NOMO-1 treated with DMSO at 0.1 percent for 48 hours (cell line): ENCODE results near the gene MTFMT.
"Not testable (repeated sequence)": the region's sequence is repeated elsewhere in the genome, so short reads cannot be mapped to it uniquely, and the experiment has no call there.

ENCODE experiments used
- DNase-seq: peaks from one replicate; lab custom pipeline; 2025; ENCODE audit not compliant: unreplicated experiment; lab: John Stamatoyannopoulos, UW

The MTFMT gene

DNA sequence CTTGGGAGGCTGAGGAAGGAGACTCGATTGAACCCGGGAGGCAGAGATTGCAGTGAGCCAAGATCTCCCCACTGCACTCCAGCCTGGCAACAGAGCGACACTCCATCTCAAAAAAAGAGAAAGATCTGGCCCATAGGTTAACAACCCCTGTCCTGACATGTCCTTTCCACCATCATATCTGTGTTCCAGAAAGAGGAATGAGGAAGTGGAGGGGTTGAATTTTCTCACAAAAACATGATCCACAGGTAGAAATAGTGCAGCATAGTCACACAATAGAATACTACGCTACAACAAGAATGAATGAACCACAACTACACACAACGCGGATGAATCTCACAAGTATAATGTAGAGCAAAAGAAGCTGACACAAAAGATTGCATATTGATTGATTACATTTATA is 11.0 kb upstream of the MTFMT start:
- no peak for DNase-seq

DNA sequence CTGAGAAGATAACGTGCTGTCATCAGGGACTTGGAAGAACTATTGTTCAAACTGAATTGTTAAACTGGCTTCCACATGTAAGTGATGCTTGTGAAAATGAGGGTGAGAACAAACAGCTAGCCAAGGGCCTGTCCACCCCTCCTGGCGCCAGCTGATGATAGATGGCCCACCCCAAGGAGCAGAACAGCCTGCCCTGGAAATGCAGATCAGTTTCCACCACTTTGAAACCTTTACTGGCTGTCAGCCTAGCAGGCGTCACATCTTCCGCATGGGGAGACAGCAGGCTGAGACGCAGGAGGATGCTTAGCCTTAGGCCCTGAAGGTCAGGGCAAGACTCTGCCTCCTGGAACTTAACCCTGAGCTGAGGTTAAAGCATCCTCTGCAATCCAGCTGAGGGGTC is 9.4 kb upstream of the MTFMT start:
- no peak for DNase-seq

DNA sequence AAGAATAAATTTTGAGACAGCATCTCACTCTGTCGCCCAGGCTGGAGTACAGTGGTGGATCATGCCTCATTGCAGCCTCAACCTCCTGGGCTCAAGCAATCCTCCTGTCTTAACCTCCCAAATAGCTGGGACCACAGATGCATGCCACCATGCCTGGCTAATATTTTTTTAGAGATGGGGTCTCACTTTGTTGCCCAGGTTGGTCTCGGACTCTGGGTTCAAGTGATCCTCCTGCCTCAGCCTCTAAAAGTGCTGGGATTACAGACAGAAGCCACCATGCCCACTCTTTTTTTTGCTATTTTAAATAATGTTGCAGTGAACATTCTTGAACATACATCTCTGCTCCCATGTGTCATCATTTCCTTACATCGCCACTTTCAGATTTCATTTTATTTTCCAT is 9.0 kb upstream of the MTFMT start:
- DNase-seq = no peak

DNA sequence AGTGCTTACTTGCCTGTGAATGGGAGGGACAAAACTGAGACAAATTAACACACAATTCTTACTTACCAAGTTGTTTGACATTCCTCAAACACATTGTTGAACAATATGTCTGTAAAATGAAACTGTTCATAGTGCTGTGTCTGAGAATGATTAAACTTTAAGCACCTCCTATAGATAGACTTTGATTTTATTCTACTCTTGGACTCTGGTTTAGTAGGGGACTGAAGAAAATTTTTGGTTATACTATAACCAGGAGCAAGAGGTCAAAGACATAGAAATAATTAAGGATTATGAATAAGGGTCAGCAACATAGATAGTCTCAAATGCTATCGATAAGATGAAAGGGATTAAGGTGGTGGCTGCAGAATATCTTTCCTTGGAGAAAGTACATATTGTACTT is 7.9 kb upstream of the MTFMT start:
- DNase-seq = no peak

DNA sequence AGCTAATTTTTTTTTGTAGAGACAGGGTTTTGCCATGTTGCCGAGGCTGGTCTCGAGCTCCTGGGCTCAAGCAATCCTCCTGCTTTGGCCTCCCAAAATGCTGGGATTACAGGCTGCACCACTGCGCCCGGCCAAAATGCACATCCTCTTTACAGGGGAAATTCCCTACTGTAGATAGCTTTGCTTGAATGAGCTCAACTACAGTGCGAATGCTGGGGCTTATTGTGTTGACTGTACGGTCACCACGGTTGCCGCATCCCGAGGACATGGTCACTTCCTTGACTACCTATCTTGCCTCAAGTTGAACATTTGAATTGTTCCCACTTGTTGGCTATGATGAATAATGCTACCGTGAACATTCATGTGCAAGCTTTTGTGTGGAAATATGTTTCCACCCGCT is 5.3 kb upstream of the MTFMT start:
- DNase-seq = no peak

DNA sequence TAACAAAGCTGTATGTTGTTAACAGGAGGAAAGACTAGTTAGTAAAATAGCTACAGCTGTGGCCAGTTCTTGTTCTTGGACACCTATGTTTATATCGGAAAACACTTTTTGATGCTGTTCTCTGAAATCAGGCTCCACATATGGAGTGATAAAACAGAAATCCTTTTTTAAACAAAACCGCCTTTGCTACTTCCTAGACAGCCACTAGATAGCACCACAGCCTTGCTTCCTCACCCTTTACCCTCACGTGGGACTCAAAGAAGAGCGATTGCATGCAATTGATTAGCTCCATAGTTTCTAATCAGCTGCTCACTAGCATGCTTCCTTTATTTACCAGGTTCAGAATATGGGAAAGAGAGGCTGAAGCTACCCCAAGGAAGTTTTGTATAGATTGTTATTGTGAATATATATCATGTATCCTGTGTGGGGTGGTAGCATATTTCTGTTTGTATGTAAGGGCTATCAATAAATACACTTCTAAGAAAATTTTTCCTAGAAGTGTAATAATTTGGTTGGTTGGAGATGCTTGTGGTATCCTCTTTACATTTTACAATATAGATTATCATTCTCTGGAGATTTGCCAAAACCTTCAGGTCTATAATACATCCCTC is 4.3 kb upstream of the MTFMT start:
- peak; percentile 60 for DNase-seq

DNA sequence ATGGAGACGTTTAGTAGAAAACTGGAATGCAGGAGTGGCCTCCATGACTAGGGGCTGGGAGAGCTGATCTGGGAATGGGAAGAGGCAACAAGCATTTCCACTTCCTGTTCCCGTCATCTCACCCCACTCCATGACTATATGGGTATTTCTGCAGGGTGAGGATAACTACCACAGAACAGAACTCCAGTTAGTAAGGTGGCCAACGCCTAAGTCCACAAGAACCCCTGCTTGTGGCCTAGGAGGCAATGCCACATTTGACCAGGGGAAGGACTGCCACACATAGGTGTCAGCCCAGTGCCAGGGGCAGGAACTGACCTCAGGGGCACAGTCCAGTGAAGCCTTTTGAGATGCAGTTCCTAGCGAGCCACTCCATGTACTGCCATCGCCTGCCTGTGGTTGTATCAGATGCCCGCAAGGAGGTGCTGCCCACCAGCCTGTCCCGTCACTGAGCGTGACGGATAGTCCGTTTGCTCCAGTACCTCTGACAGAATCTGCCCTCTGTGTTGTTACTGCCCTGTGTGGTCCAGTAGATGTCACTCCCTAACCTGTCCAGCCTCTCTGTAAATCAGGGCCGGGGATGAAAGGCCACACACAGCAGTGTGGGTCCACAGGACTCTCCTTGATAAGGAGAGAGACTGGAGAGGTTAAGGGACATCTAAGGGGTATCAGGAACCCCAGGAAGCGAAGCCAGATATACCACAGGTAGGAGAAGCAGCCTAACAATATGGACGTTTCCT is 3.5 kb upstream of the MTFMT start:
- peak; percentile 72 for DNase-seq

DNA sequence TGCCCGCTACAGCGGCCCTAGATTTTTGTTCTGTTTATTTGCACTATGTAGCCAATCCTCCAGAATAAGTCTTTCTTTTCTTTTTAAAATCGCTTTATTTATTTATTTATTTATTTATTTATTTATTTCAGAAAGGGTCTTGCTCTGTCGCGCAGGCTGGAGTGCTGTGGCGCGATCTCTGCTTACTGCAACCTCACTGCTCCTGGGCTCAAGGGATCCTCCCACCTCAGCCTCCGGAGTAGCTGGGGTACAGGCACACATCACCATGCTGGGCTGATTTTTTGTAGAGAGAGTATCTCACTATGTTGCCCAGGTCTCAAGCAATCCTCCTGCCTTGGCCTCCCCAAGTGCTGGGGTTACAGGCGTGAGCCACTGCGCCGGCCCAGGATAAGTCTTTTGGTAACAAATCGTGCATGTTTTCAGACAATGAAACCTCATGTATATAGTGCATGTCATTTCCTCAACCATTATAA is 333 bp upstream of the MTFMT start:
- no peak for DNase-seq

DNA sequence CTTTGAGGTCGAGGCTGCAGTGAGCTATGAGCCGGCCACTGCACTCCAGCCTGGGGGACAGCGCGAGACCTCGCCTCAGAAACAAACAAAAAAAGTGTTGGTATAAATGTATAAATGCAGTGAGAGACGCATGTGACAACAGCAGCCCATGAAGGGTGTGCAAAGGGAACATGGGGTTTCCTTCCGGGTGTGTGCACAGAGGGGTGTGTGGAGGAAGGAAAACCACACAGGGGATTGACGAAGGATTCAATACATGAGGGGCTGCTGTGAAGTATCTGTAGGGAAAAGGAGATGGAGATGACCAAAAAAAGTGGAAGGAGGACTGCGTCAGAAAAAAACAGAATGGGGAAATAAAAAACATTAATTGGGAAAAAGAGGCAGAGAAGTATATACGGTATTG is 1.1 kb downstream of the MTFMT start:
- DNase-seq = no peak

DNA sequence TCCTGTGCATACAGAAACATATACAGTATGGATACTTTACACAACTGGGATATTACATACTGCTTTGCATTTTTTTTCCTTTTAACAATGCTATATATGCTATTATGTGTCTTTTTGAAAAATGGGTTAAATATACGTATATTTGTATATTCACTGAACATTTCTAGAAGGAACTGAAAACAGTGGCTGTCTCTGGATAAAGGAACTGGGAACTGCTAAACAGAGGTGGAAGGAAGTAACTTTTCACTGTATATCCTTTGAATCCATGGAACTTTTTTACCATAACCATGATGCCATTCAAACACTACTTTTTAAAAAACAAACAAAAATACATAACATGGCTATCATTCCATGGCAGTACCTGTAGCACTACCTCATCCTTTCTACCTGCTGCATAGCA is 1.8 kb downstream of the MTFMT start:
- DNase-seq = no peak

DNA sequence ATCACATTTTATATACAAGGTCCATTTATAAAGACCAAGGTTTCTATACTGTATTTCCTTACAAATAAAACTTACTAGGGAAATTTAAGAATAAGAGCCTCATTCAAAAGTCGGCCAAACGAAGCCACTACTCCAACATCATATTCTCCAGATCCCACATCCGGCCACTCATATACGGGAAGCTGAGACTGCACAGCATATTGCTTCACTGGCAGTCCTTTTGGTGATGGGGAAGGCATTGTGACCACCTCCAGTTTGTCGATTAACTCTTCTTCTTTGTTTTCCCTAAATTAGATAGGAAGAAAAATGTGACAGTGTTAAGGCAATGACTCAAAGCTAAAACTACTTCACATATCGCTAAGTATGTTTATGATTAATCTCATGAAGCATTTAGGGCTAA is 2.7 kb downstream of the MTFMT start:
- DNase-seq = no peak

DNA sequence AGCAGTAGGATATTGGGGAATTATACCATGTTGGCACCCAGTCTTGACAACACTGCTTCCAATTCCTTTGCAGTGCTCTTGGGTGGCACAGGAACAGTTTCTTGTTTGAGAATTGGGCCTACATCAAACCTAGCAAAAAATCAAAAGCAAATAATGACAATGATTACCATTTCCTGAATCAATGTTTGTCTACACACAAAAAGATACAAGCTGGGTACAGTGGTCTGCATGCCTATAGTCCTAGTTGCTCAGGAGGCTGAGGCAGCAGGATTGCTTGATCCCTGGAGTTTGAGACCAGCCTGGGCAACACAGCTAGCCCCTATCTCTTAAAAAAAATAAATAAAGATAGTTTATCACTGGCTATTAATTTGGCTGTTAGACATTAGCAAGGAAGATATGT is 8.0 kb downstream of the MTFMT start:
- DNase-seq = no peak

DNA sequence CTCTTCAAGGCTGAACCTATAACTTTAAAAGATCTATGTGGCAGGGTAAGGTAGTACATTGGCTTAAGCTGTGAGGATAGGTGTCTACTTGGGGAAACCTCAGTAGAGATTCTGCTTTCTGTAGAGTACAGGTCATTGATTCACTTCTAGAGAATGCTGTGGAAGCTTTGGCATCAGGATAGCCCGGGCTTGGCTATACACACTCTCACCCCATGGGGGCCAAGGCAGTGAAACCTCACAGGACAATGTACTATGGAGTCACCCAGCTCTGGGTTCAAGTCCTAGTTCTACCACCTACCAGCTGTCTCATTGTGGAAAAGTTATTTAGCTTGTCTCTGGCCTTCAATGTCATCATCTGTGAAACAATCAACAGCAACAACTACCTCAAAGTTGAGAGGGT is 9.0 kb downstream of the MTFMT start:
- no peak for DNase-seq

DNA sequence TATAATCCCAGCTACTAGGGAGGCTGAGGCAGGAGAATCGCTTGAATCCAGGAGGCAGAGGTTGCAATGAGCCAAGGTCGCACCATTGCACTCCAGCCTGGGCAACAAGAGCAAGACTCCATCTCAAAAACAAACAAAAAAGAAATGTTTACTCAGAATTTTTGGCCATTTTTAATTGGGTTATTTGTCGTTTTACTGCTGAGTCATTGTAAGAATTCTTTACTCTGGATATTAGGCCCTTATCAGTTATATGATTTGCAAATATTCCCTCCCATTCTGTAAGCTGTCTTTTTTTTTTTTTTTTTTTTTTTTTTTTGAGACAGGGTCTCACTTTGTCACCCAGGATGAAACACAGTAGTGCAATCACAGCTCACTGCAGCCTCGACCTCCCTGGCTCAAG is 18.2 kb downstream of the MTFMT start:
- DNase-seq = not testable (repeated sequence)

DNA sequence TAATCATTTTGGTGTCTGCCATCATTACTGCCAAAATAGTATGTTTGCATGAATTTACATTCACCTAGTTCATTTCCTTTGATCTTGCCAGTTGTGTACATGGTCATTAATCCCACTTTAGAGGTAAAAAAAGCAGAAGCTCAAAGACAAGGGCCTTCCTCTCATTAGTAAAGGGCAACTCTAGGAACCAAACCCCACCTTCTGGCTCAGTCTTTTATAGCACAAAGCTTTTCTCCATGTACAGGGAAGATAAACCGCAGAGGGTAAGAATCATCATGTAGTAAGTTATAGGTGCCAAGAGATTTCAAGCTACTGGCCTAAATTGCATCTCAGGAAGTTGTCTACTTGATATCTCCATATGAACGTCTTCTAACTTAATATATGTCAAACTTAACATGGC is 20.5 kb downstream of the MTFMT start:
- peak; percentile 90 for DNase-seq

DNA sequence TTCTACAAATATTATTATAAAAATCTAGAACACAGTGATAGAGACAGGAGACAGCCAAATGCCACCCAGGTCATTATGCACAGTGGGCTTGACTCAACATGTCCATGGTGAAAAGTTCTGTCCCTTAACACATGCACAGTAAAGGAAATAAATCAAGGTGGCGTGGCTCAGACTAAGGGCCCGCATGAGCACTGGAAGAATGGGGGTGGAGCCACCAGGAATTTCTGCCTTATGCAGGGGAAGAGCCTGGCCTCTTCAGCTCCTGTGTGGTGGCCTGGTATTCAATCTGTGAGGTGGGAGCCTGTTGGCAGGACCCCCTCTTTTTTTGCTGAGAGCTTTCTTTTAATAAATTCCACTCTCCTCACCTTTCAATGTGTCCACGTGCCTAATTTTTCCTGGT is 22.6 kb downstream of the MTFMT start:
- DNase-seq = no peak

DNA sequence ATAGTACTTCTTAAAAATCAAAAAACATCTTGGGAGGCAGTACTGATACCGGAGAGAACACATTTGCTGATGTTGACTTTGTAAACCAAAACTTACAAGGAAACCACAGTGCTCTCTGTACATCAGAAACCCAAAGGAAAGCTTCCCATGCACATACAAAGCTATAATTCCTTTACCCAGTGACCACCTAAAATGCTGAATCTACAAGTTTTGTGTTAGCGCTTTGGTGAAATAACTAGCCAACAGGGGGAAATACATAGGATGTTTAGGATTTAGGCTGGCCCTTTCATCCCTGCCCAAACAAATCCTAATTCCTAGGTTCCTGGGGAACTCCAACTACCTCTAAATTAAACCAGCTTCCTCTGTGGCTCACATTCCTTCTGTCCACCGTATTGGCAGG is 24.4 kb downstream of the MTFMT start:
- no peak for DNase-seq

DNA sequence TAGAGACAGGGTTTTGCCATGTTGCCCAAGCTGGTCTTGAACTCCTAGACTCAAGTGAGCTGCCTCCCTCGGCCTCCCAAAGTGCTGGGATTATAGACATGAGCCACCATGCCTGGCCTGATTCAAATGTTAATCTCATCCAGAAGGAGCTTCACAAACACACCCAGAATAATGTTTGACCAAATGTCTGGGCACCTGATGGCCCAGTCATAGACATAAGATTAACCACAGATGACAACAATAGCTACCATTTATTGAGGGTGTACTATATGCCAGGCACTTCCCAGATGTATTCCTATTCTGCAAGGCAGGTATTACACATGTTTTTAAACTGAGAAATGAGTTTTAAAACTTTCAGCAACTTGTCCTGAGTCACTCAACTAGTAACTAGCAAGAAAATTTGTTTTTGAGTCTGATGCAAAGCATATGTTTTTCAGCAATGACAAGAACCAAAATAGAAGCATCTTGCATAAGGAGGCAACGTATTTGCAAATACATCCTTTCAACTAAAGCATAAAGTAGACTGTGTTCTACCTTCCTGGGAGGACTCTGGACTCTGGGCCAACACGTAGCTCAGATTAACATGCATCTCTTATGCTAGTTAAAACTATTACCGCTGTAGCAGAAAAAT is 31.6 kb downstream of the MTFMT start:
- no peak for DNase-seq

DNA sequence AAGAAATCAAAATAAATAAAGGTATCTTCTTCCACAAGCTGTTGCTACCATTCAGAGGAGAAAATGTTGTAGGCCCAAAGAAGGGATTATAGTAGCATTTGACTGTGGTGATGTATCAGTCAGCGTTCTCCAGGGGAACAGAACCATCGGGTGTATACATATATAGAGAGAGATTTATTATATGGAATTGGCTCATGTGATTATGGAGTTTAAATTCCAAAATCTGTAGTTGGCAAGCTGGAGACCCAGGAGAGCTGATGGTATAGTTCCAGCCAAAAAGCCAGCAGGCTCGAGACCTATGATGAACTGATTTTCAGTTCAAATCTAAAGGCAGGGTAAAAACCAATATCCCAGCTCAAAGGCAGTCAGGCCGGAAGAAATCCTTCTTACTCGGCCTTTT is 32.4 kb downstream of the MTFMT start:
- no peak for DNase-seq

DNA sequence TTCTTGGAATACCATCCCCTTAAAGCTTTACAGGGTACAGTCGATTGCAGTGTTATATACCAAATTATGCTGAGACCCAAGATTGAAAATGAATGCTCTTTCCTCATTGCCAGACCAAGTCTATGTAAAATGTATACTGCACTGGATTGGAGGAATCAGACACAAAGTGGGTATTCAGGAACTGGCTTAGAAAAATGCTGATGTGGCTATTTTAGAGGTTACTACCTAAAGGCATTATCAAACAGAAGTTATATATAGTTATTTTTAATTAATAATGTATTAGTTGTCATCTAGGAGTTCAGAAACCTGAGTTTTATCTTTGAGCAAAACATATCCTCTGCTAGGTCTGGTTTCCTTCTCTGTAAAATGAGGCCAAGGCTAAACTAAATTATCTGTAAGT is 36.1 kb downstream of the MTFMT start:
- DNase-seq = no peak

DNA sequence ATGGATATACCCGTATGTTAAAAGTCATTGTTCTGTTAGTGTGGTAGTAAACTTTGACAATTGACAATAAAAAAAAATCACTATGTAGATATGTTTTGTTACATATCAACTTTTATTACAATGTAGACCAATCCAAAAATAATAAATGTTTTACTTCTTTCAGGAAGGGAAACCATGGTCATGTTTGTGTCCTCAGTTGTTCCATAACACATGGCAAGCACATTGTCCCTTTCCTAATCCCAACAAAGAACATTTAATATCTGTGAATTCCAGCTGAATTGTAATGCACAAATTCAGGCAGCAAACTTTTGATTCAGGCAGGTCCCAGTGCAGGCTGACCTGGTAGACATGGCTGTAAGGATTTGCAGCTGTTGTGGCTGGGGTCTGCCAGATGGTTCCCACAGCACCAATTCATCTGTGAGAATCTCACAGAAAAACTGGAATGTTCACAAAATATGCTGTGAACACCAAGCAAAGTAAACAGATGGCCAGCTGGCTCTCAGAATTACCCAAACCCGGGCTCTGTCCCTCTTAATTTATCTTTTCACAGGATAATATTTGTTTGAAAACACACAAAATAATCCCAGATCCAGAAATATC is 37.8 kb downstream of the MTFMT start:
- no peak for DNase-seq

DNA sequence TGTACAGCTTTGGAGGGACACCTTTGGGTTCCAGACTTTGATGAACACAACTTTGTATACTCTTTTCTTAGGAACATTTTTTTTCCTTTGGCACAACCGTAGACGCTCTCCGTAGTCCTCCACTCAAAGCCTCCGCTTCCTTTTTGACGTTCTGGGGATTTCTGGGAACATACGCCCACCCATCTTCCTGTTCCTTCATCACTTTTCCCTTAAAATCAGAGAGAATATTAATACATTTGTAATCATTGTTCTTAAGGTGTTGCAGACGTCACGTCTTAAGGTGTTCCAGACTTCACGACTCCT is 39.3 kb downstream of the MTFMT start:
- no peak for DNase-seq
